COLO829 (cell line): ENCODE measurements around the gene CNPY1.
"Not testable (repeated sequence)": the region's sequence is repeated elsewhere in the genome, so short reads cannot be mapped to it uniquely, and the experiment has no call there.

Experiments used
- DNase-seq: peaks from one replicate; pipeline ENCODE4 v3.0.0; 2012; ENCODE audit warnings: low spot score

Gene CNPY1

GRCh38 chr7:155546449-155546848, at the start of gene CNPY1:
Gene CNPY1 (minus strand): TSS chr7:155546559. CDS start chr7:155545929, 630 bp downstream.
- not testable (repeated sequence) for DNase-seq

GRCh38 chr7:155594961-155595366, 48.6 kb upstream of the CNPY1 start:
- no peak for DNase-seq

GRCh38 chr7:155594163-155594732, 47.9 kb upstream of the CNPY1 start:
- no peak for DNase-seq

GRCh38 chr7:155593461-155594162, 47.3 kb upstream of the CNPY1 start:
- no peak for DNase-seq

- DNase-seq = no peak
Observed at GRCh38 chr7:155591055-155591775, 44.9 kb upstream of the CNPY1 start.

- no peak for DNase-seq
Observed at GRCh38 chr7:155590215-155591018, 44.1 kb upstream of the CNPY1 start.

GRCh38 chr7:155589001-155589980, 42.9 kb upstream of the CNPY1 start:
- no peak for DNase-seq

GRCh38 chr7:155588468-155588998, 42.2 kb upstream of the CNPY1 start:
- DNase-seq = no peak

GRCh38 chr7:155587486-155587885, 41.1 kb upstream of the CNPY1 start:
- DNase-seq = no peak

- no peak for DNase-seq
Observed at GRCh38 chr7:155586843-155587440, 40.6 kb upstream of the CNPY1 start.

- no peak for DNase-seq
Observed at GRCh38 chr7:155585951-155586350, 39.6 kb upstream of the CNPY1 start.

- no peak for DNase-seq
Observed at GRCh38 chr7:155585532-155585895, 39.2 kb upstream of the CNPY1 start.

- no peak for DNase-seq
Observed at GRCh38 chr7:155584763-155585531, 38.6 kb upstream of the CNPY1 start.

- DNase-seq = no peak
Observed at GRCh38 chr7:155584261-155584660, 37.9 kb upstream of the CNPY1 start.

- DNase-seq = no peak
Observed at GRCh38 chr7:155583636-155584035, 37.3 kb upstream of the CNPY1 start.

GRCh38 chr7:155581954-155582353, 35.6 kb upstream of the CNPY1 start:
- no peak for DNase-seq

GRCh38 chr7:155581107-155581830, 34.9 kb upstream of the CNPY1 start:
- DNase-seq = no peak

- no peak for DNase-seq
Observed at GRCh38 chr7:155580367-155580766, 34.0 kb upstream of the CNPY1 start.

- no peak for DNase-seq
Observed at GRCh38 chr7:155579565-155579964, 33.2 kb upstream of the CNPY1 start.
